ENCODE results near the gene SCG5.

- TF ChIP-seq TAF1 (conservative IDR thresholded peaks at IDR 0.05) (no peak), CTCF (IDR thresholded peaks at IDR 0.05; ENCODE audit: low read depth, low read length, missing input control) (no peak), YY1 (IDR thresholded peaks at IDR 0.05) (no peak), JUND (IDR thresholded peaks at IDR 0.05) (no peak), RXRA (IDR thresholded peaks at IDR 0.05) (no peak), SP1 (IDR thresholded peaks at IDR 0.05) (no peak), GABPA (IDR thresholded peaks at IDR 0.05 in 1 of 2, conservative IDR thresholded peaks at IDR 0.05 in 1 of 2) (no peak), ATF3 (IDR thresholded peaks at IDR 0.05) (no peak), NR2F2 (IDR thresholded peaks at IDR 0.05) (no peak)
- TF ChIP-seq, protein P1, sequence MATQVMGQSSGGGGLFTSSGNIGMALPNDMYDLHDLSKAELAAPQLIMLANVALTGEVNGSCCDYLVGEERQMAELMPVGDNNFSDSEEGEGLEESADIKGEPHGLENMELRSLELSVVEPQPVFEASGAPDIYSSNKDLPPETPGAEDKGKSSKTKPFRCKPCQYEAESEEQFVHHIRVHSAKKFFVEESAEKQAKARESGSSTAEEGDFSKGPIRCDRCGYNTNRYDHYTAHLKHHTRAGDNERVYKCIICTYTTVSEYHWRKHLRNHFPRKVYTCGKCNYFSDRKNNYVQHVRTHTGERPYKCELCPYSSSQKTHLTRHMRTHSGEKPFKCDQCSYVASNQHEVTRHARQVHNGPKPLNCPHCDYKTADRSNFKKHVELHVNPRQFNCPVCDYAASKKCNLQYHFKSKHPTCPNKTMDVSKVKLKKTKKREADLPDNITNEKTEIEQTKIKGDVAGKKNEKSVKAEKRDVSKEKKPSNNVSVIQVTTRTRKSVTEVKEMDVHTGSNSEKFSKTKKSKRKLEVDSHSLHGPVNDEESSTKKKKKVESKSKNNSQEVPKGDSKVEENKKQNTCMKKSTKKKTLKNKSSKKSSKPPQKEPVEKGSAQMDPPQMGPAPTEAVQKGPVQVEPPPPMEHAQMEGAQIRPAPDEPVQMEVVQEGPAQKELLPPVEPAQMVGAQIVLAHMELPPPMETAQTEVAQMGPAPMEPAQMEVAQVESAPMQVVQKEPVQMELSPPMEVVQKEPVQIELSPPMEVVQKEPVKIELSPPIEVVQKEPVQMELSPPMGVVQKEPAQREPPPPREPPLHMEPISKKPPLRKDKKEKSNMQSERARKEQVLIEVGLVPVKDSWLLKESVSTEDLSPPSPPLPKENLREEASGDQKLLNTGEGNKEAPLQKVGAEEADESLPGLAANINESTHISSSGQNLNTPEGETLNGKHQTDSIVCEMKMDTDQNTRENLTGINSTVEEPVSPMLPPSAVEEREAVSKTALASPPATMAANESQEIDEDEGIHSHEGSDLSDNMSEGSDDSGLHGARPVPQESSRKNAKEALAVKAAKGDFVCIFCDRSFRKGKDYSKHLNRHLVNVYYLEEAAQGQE (IDR thresholded peaks at IDR 0.05): no peak
- TF ChIP-seq, protein P2, sequence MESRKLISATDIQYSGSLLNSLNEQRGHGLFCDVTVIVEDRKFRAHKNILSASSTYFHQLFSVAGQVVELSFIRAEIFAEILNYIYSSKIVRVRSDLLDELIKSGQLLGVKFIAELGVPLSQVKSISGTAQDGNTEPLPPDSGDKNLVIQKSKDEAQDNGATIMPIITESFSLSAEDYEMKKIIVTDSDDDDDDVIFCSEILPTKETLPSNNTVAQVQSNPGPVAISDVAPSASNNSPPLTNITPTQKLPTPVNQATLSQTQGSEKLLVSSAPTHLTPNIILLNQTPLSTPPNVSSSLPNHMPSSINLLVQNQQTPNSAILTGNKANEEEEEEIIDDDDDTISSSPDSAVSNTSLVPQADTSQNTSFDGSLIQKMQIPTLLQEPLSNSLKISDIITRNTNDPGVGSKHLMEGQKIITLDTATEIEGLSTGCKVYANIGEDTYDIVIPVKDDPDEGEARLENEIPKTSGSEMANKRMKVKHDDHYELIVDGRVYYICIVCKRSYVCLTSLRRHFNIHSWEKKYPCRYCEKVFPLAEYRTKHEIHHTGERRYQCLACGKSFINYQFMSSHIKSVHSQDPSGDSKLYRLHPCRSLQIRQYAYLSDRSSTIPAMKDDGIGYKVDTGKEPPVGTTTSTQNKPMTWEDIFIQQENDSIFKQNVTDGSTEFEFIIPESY (IDR thresholded peaks at IDR 0.05): no peak
- TF ChIP-seq, protein P3, sequence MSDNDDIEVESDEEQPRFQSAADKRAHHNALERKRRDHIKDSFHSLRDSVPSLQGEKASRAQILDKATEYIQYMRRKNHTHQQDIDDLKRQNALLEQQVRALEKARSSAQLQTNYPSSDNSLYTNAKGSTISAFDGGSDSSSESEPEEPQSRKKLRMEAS (IDR thresholded peaks at IDR 0.05): no peak
These were observed 34.7 kb downstream of the SCG5 start for GRCh38 chr15:32676169-32676568.

All from liver (tissue), 3 donors.